ENCODE results near the gene RXFP3.
"Not testable (repeated sequence)": the region's sequence is repeated elsewhere in the genome, so short reads cannot be mapped to it uniquely, and the experiment has no call there.

RXFP3 gene

DNA sequence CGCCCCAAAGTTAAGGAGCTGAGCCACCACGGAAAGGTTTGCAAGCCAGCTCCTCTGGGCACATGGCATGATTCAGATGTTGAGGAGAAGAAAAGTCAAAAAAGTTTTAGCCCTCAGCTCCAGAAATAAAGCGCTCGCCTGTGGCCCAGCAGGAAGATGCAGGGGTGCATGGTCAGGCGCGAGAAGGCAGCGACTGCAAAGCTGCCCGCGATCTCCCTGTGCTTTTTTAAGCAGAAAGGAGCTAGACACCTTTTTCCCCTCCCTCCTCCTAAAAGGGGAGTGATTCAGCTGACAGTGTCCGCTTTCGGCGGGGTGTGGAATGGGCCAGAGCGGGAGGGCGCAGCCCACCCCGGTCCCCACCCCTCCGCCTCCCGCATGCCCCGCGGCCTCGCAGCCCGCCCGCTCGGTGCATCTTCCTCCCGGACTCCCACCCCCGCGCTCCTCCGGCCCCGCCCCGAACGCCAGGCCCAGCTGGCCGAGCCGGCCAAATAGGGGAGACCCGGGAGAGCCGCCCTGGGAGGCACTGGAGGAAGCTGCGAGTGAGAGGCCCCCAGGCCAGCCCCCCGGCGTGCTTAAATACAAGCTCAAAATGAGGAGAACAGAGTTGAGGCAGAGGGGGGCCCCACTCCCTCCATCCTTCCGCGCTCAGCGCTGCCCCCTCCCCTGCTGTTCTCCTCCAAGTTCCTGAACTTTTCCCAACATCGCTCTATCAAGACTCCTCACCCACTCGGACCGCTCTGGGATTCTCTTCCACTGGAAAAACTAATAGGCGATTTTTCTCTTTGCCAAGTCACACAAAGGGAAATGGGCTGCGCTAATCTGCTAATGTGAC lies 44.2 kb upstream of the RXFP3 start, which contains the start of gene ADAMTS12:
Gene ADAMTS12 (minus strand): TSS at position 203 of the 832 bp plus-strand sequence. CDS start 134 bp downstream, at position 69.
- DNase-seq (ENCODE audit: low read depth, low spot score), result peak; percentile 69
- in situ Hi-C loops (cut with HindIII; ENCODE audit: low sequenced_read_pairs), result no loop called here
- H3K4me3 ChIP-seq (ENCODE audit: low read depth, low read length), result peak within 1 kb of the TSS; percentile 65
- TF ChIP-seq, protein P1, sequence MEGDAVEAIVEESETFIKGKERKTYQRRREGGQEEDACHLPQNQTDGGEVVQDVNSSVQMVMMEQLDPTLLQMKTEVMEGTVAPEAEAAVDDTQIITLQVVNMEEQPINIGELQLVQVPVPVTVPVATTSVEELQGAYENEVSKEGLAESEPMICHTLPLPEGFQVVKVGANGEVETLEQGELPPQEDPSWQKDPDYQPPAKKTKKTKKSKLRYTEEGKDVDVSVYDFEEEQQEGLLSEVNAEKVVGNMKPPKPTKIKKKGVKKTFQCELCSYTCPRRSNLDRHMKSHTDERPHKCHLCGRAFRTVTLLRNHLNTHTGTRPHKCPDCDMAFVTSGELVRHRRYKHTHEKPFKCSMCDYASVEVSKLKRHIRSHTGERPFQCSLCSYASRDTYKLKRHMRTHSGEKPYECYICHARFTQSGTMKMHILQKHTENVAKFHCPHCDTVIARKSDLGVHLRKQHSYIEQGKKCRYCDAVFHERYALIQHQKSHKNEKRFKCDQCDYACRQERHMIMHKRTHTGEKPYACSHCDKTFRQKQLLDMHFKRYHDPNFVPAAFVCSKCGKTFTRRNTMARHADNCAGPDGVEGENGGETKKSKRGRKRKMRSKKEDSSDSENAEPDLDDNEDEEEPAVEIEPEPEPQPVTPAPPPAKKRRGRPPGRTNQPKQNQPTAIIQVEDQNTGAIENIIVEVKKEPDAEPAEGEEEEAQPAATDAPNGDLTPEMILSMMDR (IDR thresholded peaks at IDR 0.05; ENCODE audit: low read depth, low read length), result no peak

DNA sequence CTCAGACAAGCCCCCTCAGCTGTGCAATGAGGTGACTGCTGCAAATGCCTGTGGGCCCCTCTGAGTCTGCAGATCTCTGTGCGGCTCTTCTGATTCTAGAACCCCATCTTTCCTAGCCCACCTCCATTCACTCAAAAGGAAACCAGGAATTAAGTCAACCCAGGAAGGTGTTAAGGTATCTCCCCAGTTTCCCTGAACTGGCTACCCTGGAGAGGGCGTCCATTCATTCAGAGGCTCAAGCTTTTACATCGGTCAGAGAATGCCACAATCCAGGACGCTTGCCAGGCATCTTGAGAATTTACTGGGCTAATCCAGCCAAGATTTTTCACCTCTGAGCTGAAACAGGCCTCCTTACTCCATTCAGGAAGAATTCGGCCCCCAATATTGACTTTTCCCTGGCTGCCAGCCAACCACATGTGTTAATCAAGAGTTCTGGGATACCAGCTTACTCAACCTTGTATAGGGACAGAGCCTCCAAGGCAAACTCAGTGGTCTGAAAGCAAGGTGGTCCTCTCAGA lies 43.5 kb upstream of the RXFP3 start:
- in situ Hi-C loops (cut with HindIII; ENCODE audit: low sequenced_read_pairs), result no loop called here
- TF ChIP-seq, protein P1 (IDR thresholded peaks at IDR 0.05; ENCODE audit: low read depth, low read length), result no peak
- peak; percentile 95 for DNase-seq (ENCODE audit: low read depth, low spot score)
- H3K4me3 ChIP-seq (ENCODE audit: low read depth, low read length), result peak overlapping the region; percentile 65

DNA sequence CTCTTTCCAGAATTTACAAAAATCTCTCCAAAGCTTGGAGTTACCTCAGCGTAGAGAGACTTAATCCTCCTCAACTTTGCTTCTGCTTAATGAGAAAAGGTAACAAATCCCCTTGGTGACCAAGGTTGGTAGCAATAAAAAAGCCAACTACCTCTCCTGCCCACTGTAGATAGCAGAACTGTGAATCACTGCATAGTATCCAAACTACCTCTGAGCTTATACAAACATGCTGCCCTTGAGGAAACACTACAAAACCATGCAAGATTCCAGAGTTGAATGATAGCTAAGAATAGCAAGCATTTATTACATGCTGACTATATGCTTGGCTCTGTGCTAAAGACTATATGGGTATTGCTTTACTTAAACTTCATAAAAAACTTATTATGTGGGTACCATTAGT lies 41.6 kb upstream of the RXFP3 start:
- no peak overlapping the region for H3K4me3 ChIP-seq (ENCODE audit: low read depth, low read length)
- in situ Hi-C loops (cut with HindIII; ENCODE audit: low sequenced_read_pairs), result no loop called here
- peak; percentile 69 for DNase-seq (ENCODE audit: low read depth, low spot score)
- TF ChIP-seq, protein P1 (IDR thresholded peaks at IDR 0.05; ENCODE audit: low read depth, low read length), result no peak

DNA sequence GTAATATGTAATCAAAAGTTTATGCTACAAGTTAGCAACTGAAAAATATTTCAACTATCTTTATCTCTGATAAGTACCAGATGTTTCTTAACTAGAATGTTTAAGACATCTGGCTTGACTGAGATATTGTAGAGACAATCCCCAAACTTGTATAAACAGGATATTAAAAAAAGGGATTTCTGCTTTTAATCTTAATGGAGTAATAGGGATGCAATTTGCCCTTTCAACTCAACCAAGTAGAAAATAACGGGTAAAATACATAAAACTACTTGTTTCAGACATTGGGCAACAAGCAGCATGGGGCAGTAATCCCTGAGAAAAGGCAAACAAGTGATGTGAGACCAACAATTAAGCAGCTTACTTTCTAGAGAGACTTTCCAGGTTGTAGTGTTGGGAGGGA lies 35.0 kb upstream of the RXFP3 start:
- H3K4me3 ChIP-seq (ENCODE audit: low read depth, low read length), result no peak overlapping the region
- in situ Hi-C loops (cut with HindIII; ENCODE audit: low sequenced_read_pairs), result no loop called here
- no peak for DNase-seq (ENCODE audit: low read depth, low spot score)
- TF ChIP-seq, protein P1 (IDR thresholded peaks at IDR 0.05; ENCODE audit: low read depth, low read length), result no peak

DNA sequence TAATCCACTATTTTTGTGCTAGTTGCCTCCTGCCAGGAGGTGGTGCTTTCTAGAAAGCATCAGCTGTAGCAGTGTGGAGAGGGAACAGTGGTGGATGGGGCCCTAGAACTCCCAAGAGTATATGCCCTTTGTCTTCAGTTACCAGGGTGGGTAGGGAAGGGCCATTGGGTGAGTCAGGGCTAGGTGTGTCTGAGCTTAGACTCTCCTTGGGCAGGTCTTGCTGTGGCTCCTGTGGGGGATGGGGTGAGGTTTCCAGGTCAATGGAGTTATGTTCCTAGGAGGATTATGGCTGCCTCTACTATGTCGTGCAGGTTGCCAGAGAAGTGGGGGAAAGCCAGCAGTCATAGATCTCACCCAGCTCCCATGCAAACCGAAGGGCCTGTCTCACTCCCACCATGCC lies 33.1 kb upstream of the RXFP3 start:
- TF ChIP-seq, protein P1 (IDR thresholded peaks at IDR 0.05; ENCODE audit: low read depth, low read length), result no peak
- H3K4me3 ChIP-seq (ENCODE audit: low read depth, low read length), result no peak overlapping the region
- in situ Hi-C loops (cut with HindIII; ENCODE audit: low sequenced_read_pairs), result no loop called here
- DNase-seq (ENCODE audit: low read depth, low spot score), result no peak

DNA sequence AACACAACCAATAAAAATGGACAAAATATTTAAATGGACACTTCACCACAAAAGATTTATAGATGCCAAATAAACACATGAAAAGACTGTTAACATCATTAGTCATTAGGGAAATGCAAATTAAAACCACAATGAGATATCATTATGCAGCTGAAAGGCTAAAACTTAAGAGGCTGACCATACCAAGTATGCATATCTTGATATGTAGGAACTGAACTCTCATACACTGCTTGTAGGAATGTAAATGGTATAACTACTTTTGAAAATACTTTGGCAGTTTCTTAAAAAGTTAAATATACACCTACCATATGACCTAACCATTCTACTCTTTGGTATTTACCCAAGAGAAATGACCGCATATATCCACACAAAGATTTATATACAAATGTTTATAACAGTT lies 30.8 kb upstream of the RXFP3 start:
- in situ Hi-C loops (cut with HindIII; ENCODE audit: low sequenced_read_pairs), result no loop called here
- DNase-seq (ENCODE audit: low read depth, low spot score), result no peak
- TF ChIP-seq, protein P1 (IDR thresholded peaks at IDR 0.05; ENCODE audit: low read depth, low read length), result no peak
- H3K4me3 ChIP-seq (ENCODE audit: low read depth, low read length), result no peak overlapping the region

DNA sequence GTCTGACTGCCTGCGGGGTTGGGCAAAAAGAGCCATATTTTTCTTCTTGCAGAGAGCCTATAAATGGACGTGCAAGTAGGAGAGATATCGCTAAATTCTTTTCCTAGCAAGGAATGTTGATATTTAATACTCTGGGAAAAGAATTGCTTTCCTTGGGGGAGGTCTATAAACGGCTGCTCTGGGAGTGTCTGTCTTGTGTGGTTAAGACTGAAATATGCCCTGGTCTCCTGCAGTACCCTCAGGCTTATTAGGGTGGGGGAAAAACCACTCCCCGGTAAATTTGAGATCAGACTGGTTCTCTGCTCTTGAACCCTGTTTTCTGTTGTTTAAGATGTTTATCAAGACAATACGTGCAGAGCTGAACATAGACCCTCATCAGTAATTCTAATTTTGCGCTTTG lies 29.9 kb upstream of the RXFP3 start:
- in situ Hi-C loops (cut with HindIII; ENCODE audit: low sequenced_read_pairs); H3K4me3 ChIP-seq (ENCODE audit: low read depth, low read length); DNase-seq (ENCODE audit: low read depth, low spot score): not testable (repeated sequence)

DNA sequence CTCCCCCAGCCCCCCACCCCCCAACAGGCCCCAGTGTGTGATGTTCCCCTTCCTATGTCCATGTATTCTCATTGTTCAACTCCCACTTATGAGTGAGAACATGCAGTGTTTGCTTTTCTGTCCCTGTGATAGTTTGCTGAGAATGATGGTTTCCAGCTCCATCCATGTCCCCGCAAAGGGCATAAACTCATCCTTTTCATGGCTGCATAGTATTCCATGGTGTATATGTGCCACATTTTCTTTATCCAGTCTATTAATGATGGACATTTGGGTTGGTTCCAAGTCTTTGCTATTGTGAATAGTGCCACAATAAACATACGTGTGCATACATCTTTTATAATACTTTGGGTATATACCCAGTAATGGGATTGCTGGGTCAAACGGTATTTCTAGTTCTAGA lies 21.3 kb upstream of the RXFP3 start:
- DNase-seq (ENCODE audit: low read depth, low spot score); in situ Hi-C loops (cut with HindIII; ENCODE audit: low sequenced_read_pairs); H3K4me3 ChIP-seq (ENCODE audit: low read depth, low read length): not testable (repeated sequence)
